Rectal smooth muscle tissue (tissue), 1 donor: ENCODE data around the gene BACE1-AS.
"Not testable (repeated sequence)": the region's sequence is repeated elsewhere in the genome, so short reads cannot be mapped to it uniquely, and the experiment has no call there.

Experiments used
- H3K27ac ChIP-seq: one replicate; pipeline ENCODE4 v1.7.0; 2013; ENCODE audit warnings: low read depth, low read length, inconsistent platforms
- H3K27me3 ChIP-seq: one replicate; pipeline ENCODE4 v1.7.0; 2013; ENCODE audit warnings: low read length; ENCODE audit not compliant: control insufficient read depth, insufficient read depth
- H3K36me3 ChIP-seq: one replicate; pipeline ENCODE4 v1.7.0; 2013; ENCODE audit warnings: low read length; ENCODE audit not compliant: control insufficient read depth, insufficient read depth
- H3K4me1 ChIP-seq: one replicate; pipeline ENCODE4 v1.7.0; 2013; ENCODE audit warnings: low read length; ENCODE audit not compliant: control insufficient read depth, insufficient read depth
- H3K4me3 ChIP-seq: one replicate; pipeline ENCODE4 v1.7.0; 2013; ENCODE audit warnings: low read length
- H3K9ac ChIP-seq: one replicate; pipeline ENCODE4 v1.7.0; 2013; ENCODE audit warnings: low read length

Gene BACE1-AS

GRCh38 chr11:117290809-117291396, at the start of gene BACE1-AS:
Gene BACE1-AS, plus strand, starts transcription at chr11:117291346.
- no peaks in the 10 kb centered on the region for H3K27me3 ChIP-seq
- H3K27ac ChIP-seq = no peak within 1 kb of the TSS
- H3K36me3 ChIP-seq = peaks cover 25% of the 10 kb centered on the region
- no peaks in the 10 kb centered on the region for H3K4me1 ChIP-seq
- no peak within 1 kb of the TSS for H3K9ac ChIP-seq
- H3K4me3 ChIP-seq = no peak within 1 kb of the TSS

GRCh38 chr11:117248341-117248740, 42.8 kb upstream of the BACE1-AS start:
- H3K36me3 ChIP-seq = peaks cover 3% of the 10 kb centered on the region
- no peak overlapping the region for H3K9ac ChIP-seq
- no peak overlapping the region for H3K4me3 ChIP-seq
- no peak overlapping the region for H3K27ac ChIP-seq
- H3K4me1 ChIP-seq = no peaks in the 10 kb centered on the region
- H3K27me3 ChIP-seq = no peaks in the 10 kb centered on the region

GRCh38 chr11:117249571-117249970, 41.6 kb upstream of the BACE1-AS start:
- H3K36me3 ChIP-seq = peaks cover 3% of the 10 kb centered on the region
- no peaks in the 10 kb centered on the region for H3K27me3 ChIP-seq
- H3K9ac ChIP-seq = no peak overlapping the region
- H3K27ac ChIP-seq = no peak overlapping the region
- H3K4me1 ChIP-seq = no peaks in the 10 kb centered on the region
- no peak overlapping the region for H3K4me3 ChIP-seq

- Histone ChIP-seq H3K9ac (no peak overlapping the region), H3K36me3 (peaks cover 3% of the 10 kb centered on the region), H3K27me3 (no peaks in the 10 kb centered on the region), H3K4me1 (no peaks in the 10 kb centered on the region), H3K27ac (no peak overlapping the region), H3K4me3 (no peak overlapping the region)
Measured at GRCh38 chr11:117251506-117251905, 39.6 kb upstream of the BACE1-AS start.

DNA sequence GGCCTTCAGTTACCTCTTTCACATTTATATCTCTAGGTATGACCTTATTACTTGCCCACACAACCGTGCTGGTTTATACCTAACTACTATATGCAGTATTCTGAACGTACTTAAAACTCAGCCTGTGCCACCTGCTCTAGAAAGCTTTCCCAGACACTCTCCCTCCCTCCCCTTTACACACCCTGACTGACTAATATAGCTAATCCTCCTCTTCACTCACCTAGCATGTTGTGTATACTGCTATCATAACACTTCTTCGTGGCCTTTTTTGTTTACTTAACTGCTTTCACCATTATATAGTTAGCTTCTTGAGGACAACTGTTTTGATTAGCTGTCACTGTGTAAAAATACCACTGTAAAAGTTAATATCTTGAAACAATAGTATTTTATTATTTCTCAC, 35.2 kb upstream of the BACE1-AS start:
- H3K9ac ChIP-seq = no peak overlapping the region
- no peaks in the 10 kb centered on the region for H3K4me1 ChIP-seq
- no peaks in the 10 kb centered on the region for H3K36me3 ChIP-seq
- H3K4me3 ChIP-seq = no peak overlapping the region
- H3K27me3 ChIP-seq = no peaks in the 10 kb centered on the region
- no peak overlapping the region for H3K27ac ChIP-seq

DNA sequence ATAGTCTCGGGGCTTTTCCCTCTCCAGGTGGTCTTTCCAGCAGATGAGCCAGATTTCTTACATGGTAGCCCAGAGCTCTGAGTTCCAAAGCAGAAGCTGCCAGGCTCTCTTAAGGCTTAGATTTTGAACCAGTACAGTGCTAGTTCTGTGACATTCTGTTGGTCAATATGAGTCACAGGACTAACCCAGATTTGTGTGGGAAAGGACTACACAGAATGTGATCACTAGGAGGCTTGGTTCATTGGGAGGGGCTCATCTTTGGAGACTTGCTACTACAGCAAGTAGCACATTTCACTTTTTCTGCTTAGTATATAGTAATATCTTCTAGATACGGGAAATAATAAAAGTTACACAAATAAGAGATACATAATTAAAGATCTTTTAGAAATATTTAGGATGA, 34.6 kb upstream of the BACE1-AS start:
- Histone ChIP-seq H3K4me1 (no peaks in the 10 kb centered on the region), H3K27me3 (no peaks in the 10 kb centered on the region), H3K4me3 (no peak overlapping the region), H3K9ac (no peak overlapping the region), H3K27ac (no peak overlapping the region), H3K36me3 (no peaks in the 10 kb centered on the region)

DNA sequence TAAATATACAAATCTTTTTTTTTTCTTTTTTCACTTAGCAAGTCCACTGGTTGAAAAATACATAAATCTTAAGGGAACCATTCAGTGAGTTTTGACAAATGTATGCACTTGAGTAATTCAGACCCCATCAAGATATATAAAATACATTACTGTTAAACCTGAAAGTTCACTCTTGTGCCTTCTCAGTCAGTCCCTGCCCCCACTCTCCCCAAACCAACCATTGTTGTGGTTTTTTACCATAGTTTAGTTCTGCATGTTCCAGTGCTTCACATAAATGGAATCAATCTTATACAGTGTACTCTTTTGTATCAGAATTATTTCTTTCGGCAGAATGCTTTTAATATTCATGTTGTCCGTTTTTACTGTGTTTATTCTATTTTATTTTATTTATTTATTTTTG, 32.6 kb upstream of the BACE1-AS start:
- no peak overlapping the region for H3K4me3 ChIP-seq
- H3K27me3 ChIP-seq = no peaks in the 10 kb centered on the region
- H3K4me1 ChIP-seq = no peaks in the 10 kb centered on the region
- no peaks in the 10 kb centered on the region for H3K36me3 ChIP-seq
- no peak overlapping the region for H3K9ac ChIP-seq
- no peak overlapping the region for H3K27ac ChIP-seq

DNA sequence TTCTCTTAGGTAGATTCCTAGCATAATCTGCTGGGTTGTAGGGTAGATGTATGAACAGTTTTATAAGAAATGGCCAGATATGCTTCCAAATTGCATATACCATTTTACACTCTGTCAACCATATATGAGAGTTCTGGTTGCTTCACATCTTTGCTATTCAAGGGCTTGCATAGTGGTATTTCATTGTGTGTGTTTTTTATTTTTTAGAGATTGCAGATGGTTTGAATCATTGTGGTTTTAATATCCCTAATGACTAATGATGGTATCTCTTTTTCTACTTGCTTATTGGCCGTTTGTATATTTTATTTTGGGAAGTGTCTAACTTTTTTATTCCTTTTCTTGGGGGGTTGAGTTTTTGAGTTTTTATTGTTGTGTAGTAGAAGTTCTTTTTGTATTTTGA, 31.7 kb upstream of the BACE1-AS start:
- H3K4me3 ChIP-seq = no peak overlapping the region
- H3K27ac ChIP-seq = no peak overlapping the region
- H3K36me3 ChIP-seq = no peaks in the 10 kb centered on the region
- H3K4me1 ChIP-seq = no peaks in the 10 kb centered on the region
- no peaks in the 10 kb centered on the region for H3K27me3 ChIP-seq
- H3K9ac ChIP-seq = no peak overlapping the region

- not testable (repeated sequence) for H3K27ac ChIP-seq
Measured at GRCh38 chr11:117264624-117265323, 26.4 kb upstream of the BACE1-AS start.

DNA sequence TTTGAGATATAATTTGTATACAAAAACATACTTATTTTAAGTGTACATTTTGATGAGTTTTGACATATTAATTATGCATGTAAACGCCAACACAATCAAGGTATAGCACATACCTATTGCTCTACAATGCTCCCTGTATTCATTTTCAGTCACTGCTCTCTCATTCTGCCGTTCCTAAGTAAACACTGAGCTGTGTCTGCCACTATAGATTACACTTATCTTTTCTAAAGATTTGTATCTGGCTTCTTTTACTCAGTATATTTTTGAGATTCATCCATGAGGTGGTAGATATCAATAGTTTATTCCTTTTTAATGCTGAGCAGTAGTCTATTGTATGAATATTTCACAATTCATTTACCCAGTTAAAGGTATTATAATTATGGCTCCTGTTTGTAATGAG, 25.4 kb upstream of the BACE1-AS start:
- H3K36me3 ChIP-seq = no peaks in the 10 kb centered on the region
- no peaks in the 10 kb centered on the region for H3K4me1 ChIP-seq
- no peak overlapping the region for H3K27ac ChIP-seq
- no peak overlapping the region for H3K4me3 ChIP-seq
- no peak overlapping the region for H3K9ac ChIP-seq
- no peaks in the 10 kb centered on the region for H3K27me3 ChIP-seq

More at GRCh38 chr11:117264624-117265323, 26.4 kb upstream of the BACE1-AS start:
- H3K27me3 ChIP-seq, H3K9ac ChIP-seq, H3K36me3 ChIP-seq, H3K4me3 ChIP-seq, H3K4me1 ChIP-seq: not testable (repeated sequence)

- no peaks in the 10 kb centered on the region for H3K27me3 ChIP-seq
- H3K36me3 ChIP-seq = no peaks in the 10 kb centered on the region
- H3K4me1 ChIP-seq = no peaks in the 10 kb centered on the region
- H3K27ac ChIP-seq = no peak overlapping the region
- no peak overlapping the region for H3K9ac ChIP-seq
- H3K4me3 ChIP-seq = no peak overlapping the region
Measured at GRCh38 chr11:117269856-117270255, 21.3 kb upstream of the BACE1-AS start.

- no peak overlapping the region for H3K9ac ChIP-seq
- no peak overlapping the region for H3K4me3 ChIP-seq
- H3K27me3 ChIP-seq = no peaks in the 10 kb centered on the region
- no peaks in the 10 kb centered on the region for H3K4me1 ChIP-seq
- H3K36me3 ChIP-seq = no peaks in the 10 kb centered on the region
- H3K27ac ChIP-seq = no peak overlapping the region
Measured at GRCh38 chr11:117271208-117271607, 19.9 kb upstream of the BACE1-AS start.

DNA sequence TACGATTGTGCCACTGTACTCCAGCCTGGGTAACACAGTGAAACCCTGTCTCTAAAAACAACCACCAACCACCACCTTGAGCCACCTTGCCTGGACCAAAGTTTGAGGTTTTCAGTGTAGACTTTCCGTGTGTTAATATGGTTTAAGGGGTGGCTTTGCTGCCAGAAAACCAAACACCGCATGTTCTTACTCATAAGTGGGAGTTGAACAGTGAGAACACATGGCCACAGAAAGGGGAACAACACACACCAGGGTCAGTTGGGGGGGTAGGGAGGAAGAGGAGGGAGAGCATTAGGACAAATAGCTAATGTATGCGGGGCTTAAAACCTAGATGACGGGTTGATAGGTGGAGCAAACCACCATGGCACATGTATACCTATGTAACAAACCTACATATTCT, 19.0 kb upstream of the BACE1-AS start:
- H3K27me3 ChIP-seq, H3K36me3 ChIP-seq, H3K9ac ChIP-seq, H3K27ac ChIP-seq, H3K4me1 ChIP-seq, H3K4me3 ChIP-seq: not testable (repeated sequence)
